Epithelial cell of esophagus (primary cell): Measurements from ENCODE around the gene DYDC2.
A peak's percentile ranks its signal among the peaks of the same experiment; 100 is the strongest.

Experiments
- DNase-seq: peaks from one replicate; pipeline ENCODE4 v3.0.0; 2010; ENCODE audit warnings: low read depth
- H3K4me3 ChIP-seq: 2 replicates; pipeline ENCODE4 v1.5.1; 2011; ENCODE audit warnings: mild to moderate bottlenecking, low read length, control low read depth
- TF ChIP-seq, protein P1 (sequence below): IDR thresholded peaks from 2 replicates; pipeline ENCODE4 v1.5.1; 2011; ENCODE audit warnings: low read depth, mild to moderate bottlenecking, low read length, control low read depth, inconsistent platforms; ENCODE audit not compliant: insufficient read depth; ENCODE audit errors: missing control alignments

DYDC2 gene

DNA sequence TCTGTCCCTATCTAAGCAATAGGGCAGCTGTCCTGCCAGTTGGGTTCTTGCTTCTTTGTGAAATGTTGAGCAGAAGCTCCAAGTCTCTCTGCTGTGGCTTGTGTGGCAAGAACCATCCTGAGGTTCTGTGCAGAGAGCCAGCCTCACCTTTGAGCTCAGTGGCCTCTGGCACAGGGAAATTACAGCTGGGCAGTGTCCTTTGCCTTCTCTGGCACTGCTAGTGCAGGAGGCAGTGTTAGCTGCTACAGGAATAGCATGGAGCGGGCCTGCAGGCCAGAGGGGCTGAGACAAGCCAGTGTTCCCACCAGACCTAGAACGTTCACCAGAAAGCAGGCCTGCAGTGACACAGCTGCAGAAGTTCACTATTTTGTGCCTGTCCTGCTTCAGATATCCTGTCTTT is 53.5 kb downstream of the DYDC2 start:
- H3K4me3 ChIP-seq, result no peak overlapping the region
- TF ChIP-seq, protein P1, sequence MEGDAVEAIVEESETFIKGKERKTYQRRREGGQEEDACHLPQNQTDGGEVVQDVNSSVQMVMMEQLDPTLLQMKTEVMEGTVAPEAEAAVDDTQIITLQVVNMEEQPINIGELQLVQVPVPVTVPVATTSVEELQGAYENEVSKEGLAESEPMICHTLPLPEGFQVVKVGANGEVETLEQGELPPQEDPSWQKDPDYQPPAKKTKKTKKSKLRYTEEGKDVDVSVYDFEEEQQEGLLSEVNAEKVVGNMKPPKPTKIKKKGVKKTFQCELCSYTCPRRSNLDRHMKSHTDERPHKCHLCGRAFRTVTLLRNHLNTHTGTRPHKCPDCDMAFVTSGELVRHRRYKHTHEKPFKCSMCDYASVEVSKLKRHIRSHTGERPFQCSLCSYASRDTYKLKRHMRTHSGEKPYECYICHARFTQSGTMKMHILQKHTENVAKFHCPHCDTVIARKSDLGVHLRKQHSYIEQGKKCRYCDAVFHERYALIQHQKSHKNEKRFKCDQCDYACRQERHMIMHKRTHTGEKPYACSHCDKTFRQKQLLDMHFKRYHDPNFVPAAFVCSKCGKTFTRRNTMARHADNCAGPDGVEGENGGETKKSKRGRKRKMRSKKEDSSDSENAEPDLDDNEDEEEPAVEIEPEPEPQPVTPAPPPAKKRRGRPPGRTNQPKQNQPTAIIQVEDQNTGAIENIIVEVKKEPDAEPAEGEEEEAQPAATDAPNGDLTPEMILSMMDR, result no peak
- no peak for DNase-seq

- TF ChIP-seq, protein P1, result no peak
- H3K4me3 ChIP-seq, result no peak overlapping the region
- no peak for DNase-seq
These were observed 54.1 kb downstream of the DYDC2 start for GRCh38 chr10:80410578-80411145.

DNA sequence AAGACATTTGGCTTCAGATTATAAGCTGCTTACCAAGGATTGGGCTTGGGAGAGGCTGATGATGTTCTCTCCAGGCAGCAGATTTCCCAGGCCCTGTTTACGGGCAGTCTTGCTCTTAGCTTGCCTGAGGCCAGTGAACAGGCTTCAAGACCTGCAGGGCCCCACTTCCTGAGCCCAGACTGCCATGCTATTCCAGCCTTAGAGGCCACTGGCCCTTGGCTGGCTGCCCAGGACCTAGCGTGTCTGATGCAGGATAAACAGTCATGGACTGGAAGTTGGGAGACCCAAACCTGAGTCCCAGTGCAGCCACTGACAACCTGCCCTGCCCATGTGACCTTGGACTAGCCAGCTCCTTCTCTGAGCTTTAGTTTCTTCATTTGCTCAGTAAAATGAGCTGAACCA is 54.7 kb downstream of the DYDC2 start:
- no peak for DNase-seq
- H3K4me3 ChIP-seq, result no peak overlapping the region
- TF ChIP-seq, protein P1, result no peak

GRCh38 chr10:80411681-80412220 is 55.2 kb downstream of the DYDC2 start:
- TF ChIP-seq, protein P1, result no peak
- H3K4me3 ChIP-seq, result no peak overlapping the region
- peak; percentile 78 for DNase-seq

GRCh38 chr10:80412486-80412885 is 55.9 kb downstream of the DYDC2 start:
- no peak for DNase-seq
- H3K4me3 ChIP-seq, result no peak overlapping the region
- TF ChIP-seq, protein P1, result no peak

- TF ChIP-seq, protein P1, result no peak
- peak; percentile 97 for DNase-seq
These were observed 56.9 kb downstream of the DYDC2 start for GRCh38 chr10:80413271-80413996.

More at GRCh38 chr10:80413271-80413996, 56.9 kb downstream of the DYDC2 start:
- peak overlapping the region; percentile 28 for H3K4me3 ChIP-seq
